K562 (cell line): ENCODE results near the gene TXNRD3. TPM values are rescaled to one million over a fixed set of nuclear protein-coding genes. Genes with fewer than 3 reads are reported as not detected.

Experiments
- ATAC-seq: fragments of 200-7000 bp; cut with Tn5 transposase; 3 replicates; pipeline ENCODE4 v1.9.1; 2020; ENCODE audit warnings: moderate library complexity
- BruUV-seq: library from RNA; stranded (reverse); fragments of 400-500 nt; replicated peaks from 2 replicates; lab custom pipeline; 2021; lab: Mats Ljungman, UMichigan
- CTCF ChIA-PET: fragments of 300-600 bp; formaldehyde crosslinking; extraction: SDS; loops from one replicate; lab custom pipeline; 2021; ENCODE audit warnings: low intra/inter-chr PET ratio; lab: Yijun Ruan, JAX
- POLR2A ChIA-PET: fragments of 300-600, 350-650 bp; sonication (Branson Sonifier 250); formaldehyde crosslinking; extraction: SDS; loops from one replicate; lab custom pipeline; 2021; ENCODE audit warnings: antibody characterized with exemption, inconsistent platforms; lab: Yijun Ruan, JAX
- DNase-seq, 4 experiments: peaks; one replicate each; pipeline versions ENCODE4 v3.0.0 to v3.0.0-alpha.2; 2011 to 2018; ENCODE audit warnings: low spot score in 3 of 4, mixed read lengths in 3 of 4; ENCODE audit errors: extremely low read depth in 1 of 4
- FAIRE-seq: peaks from 2 replicates; lab custom pipeline; 2011; peaks lifted over from hg19 to GRCh38; lab: Jason Lieb, UNC
- H2AFZ ChIP-seq: 2 replicates; pipeline ENCODE4 v1.6.0; 2011; ENCODE audit warnings: low read depth, low read length, control low read depth, inconsistent platforms
- H3K27ac ChIP-seq: fragments of 200-600 bp; 3 replicates; pipeline ENCODE4 v1.8.0; 2011; ENCODE audit warnings: low read depth, mild to moderate bottlenecking, control low read depth, inconsistent platforms, low read length, moderate library complexity, mixed read lengths; ENCODE audit errors: extremely low read depth
- H3K27me3 ChIP-seq, 2 experiments: fragments of 300-600 bp in 1 of 2; 2 replicates in 1 of 2; 3 replicates in 1 of 2; pipeline versions ENCODE4 v1.6.0 to v1.8.0; 2011; ENCODE audit warnings: inconsistent platforms in 2 of 2, low read length in 2 of 2, mild to moderate bottlenecking in 1 of 2, mixed read lengths in 1 of 2, moderate library complexity in 1 of 2; ENCODE audit not compliant: control insufficient read depth in 2 of 2, insufficient read depth in 2 of 2
- H3K36me3 ChIP-seq: fragments of 300-600 bp; 3 replicates; pipeline ENCODE4 v1.8.0; 2011; ENCODE audit warnings: mild to moderate bottlenecking, low read length, inconsistent platforms; ENCODE audit not compliant: control insufficient read depth, insufficient read depth
- H3K4me1 ChIP-seq, 2 experiments: fragments of 200-600 bp in 1 of 2; replicated peaks in 1 of 2; 2 replicates in 1 of 2; 3 replicates in 1 of 2; pipeline versions ENCODE4 v1.5.1 to v1.8.0; 2011; ENCODE audit warnings: inconsistent platforms in 2 of 2, low read length in 2 of 2, mild to moderate bottlenecking in 1 of 2, mixed read lengths in 1 of 2, moderate library complexity in 1 of 2; ENCODE audit not compliant: control insufficient read depth in 2 of 2, insufficient read depth in 2 of 2
- H3K4me2 ChIP-seq: 2 replicates; pipeline ENCODE4 v1.6.1; 2011; ENCODE audit warnings: low read length, control low read depth, inconsistent platforms, mixed read lengths; ENCODE audit not compliant: insufficient read depth
- H3K4me3 ChIP-seq: fragments of 200-600 bp; sonication (generic), shearing (Covaris generic); 2 replicates; pipeline ENCODE4 v1.5.1; 2016; ENCODE audit warnings: control low read depth, inconsistent platforms
- H3K79me2 ChIP-seq: fragments of 200-600 bp; 3 replicates; pipeline ENCODE4 v1.8.0; 2011; ENCODE audit warnings: low read length, inconsistent platforms; ENCODE audit not compliant: control insufficient read depth, insufficient read depth
- H3K9ac ChIP-seq, 2 experiments: 2 replicates each; pipeline versions ENCODE4 v1.6.0 to v1.6.1; 2011; ENCODE audit warnings: low read depth in 2 of 2, low read length in 2 of 2, control low read depth in 1 of 2, inconsistent platforms in 1 of 2, mild to moderate bottlenecking in 1 of 2, mixed read lengths in 1 of 2; ENCODE audit not compliant: insufficient read depth in 1 of 2
- H3K9me1 ChIP-seq: one replicate; pipeline ENCODE4 v1.6.0; 2011; ENCODE audit warnings: inconsistent platforms, mild to moderate bottlenecking, low read length, moderate library complexity; ENCODE audit not compliant: control insufficient read depth, insufficient read depth
- H3K9me3 ChIP-seq: replicated peaks from 2 replicates; pipeline ENCODE4 v1.5.1; 2011; ENCODE audit warnings: low read depth, low read length, inconsistent platforms; ENCODE audit not compliant: control insufficient read depth, insufficient read depth
- H4K20me1 ChIP-seq: replicated peaks from 2 replicates; pipeline ENCODE4 v1.6.1; 2011; ENCODE audit warnings: low read length, inconsistent platforms, mixed read lengths; ENCODE audit not compliant: control insufficient read depth, insufficient read depth
- ATF3 ChIP-seq, 2 experiments: fragments of 450-650 bp in 1 of 2; sonication (generic) in 1 of 2; formaldehyde crosslinking in 1 of 2; IDR thresholded peaks in 1 of 2; conservative IDR thresholded peaks in 1 of 2; 2 replicates each; pipeline versions ENCODE4 v1.6.1 to v1.8.1; 2016 to 2023; ENCODE audit warnings: mild to moderate bottlenecking in 2 of 2, moderate library complexity in 2 of 2, inconsistent platforms in 1 of 2, missing genetic modification reagents in 1 of 2
- GTF2B ChIP-seq: IDR thresholded peaks from 2 replicates; pipeline ENCODE4 v1.6.1; 2011; ENCODE audit not compliant: insufficient read length; ENCODE audit errors: extremely low read depth
- MAFK ChIP-seq: IDR thresholded peaks from 2 replicates; pipeline ENCODE4 v1.6.1; 2011; ENCODE audit warnings: low read length, improper control_type of control experiment
- NCOA6 ChIP-seq: fragments of 450-650 bp; IDR thresholded peaks from 2 replicates; pipeline ENCODE4 v1.6.1; 2017; ENCODE audit warnings: mild to moderate bottlenecking
- NONO ChIP-seq, 2 experiments: fragments of 200-400 bp in 1 of 2; fragments of 450-650 bp in 1 of 2; formaldehyde crosslinking in 1 of 2; IDR thresholded peaks; 2 replicates each; pipeline ENCODE4 v1.6.1; 2017; ENCODE audit warnings: low read depth in 2 of 2, mild to moderate bottlenecking in 2 of 2, moderate library complexity in 2 of 2, low read length in 1 of 2
- SMAD4 ChIP-seq: fragments of 250-450 bp; sonication (Bioruptor Pico); conservative IDR thresholded peaks from 2 replicates; pipeline ENCODE4 v1.8.0; 2021; ENCODE audit warnings: inconsistent platforms, mild to moderate bottlenecking, moderate library complexity
- SP1 ChIP-seq: sonication (generic); formaldehyde crosslinking; IDR thresholded peaks from 2 replicates; pipeline ENCODE4 v1.8.1; 2022; ENCODE audit warnings: mild to moderate bottlenecking, missing genetic modification reagents
- XRCC3 ChIP-seq: fragments of 450-650 bp; IDR thresholded peaks from 2 replicates; pipeline ENCODE4 v1.6.1; 2017; ENCODE audit warnings: mild to moderate bottlenecking, moderate library complexity
- ZNF699 ChIP-seq: fragments of 250-450 bp; sonication (Bioruptor Pico); IDR thresholded peaks from 2 replicates; pipeline ENCODE4 v1.8.0; 2021; ENCODE audit warnings: mild to moderate bottlenecking, moderate library complexity; ENCODE audit not compliant: insufficient replicate concordance
- WGBS: fragments of 100-300 bp; shearing (Covaris generic); methylation state at CpG from one replicate; pipeline ENCODE4 v1.1.6; 2016; ENCODE audit warnings: low coverage, mixed read lengths; ENCODE audit not compliant: insufficient coverage; ENCODE audit errors: missing lambda C conversion rate; 5-methylcytosine and 5-hydroxymethylcytosine counted together
- in situ Hi-C: fragments of 300-500 bp; cut with MboI; formaldehyde crosslinking; loops from 4 replicates; pipeline ENCODE4 v1.15.0; 2018; ENCODE audit warnings: inconsistent platforms, mixed read lengths
- intact Hi-C: fragments of 100-400 bp; cut with micrococcal nuclease; formaldehyde crosslinking; loops from 2 replicates; pipeline ENCODE4 v1.14.2; 2022
- polyA plus RNA-seq, 8 experiments: library from polyadenylated mRNA; depleted of rRNA in 4 of 8; stranded (reverse) in 5 of 8; unstranded in 3 of 8; fragments of >200 nt; fragmentation: Nextera tagmentation in 2 of 8; fragmentation: Illumina TruSeq in 1 of 8; extraction: Ambion mirVana in 2 of 8; extraction: Trizol in 1 of 8; gene quantifications; 2 replicates each; pipeline versions ENCODE4 v1.2.1 to v1.2.3, GENCODE V29; 2011 to 2014; ENCODE audit warnings: inconsistent platforms in 1 of 8, missing spikeins in 1 of 8
- total RNA-seq, 7 experiments: library from RNA; depleted of rRNA in 6 of 7; stranded (reverse); fragments of >200 nt in 6 of 7; fragmentation: Illumina TruSeq in 2 of 7; extraction: Trizol in 2 of 7; gene quantifications; 2 replicates each; pipeline versions ENCODE4 v1.2.1 to v1.2.3, GENCODE V29; 2011 to 2021; ENCODE audit warnings: low replicate concordance in 1 of 7

Gene TXNRD3
- total and polyA plus RNA-seq, 9 of the 15 experiments (the other 6 are each of a cell fraction or from before 2014, with no cell fraction given), result 0.96 to 2.3 (median 1.7) TPM

- DNase-seq, result no peak
- Histone ChIP-seq H2AFZ (no peak overlapping the region), H3K4me1 (peaks cover 0 to 10% of the 10 kb centered on the region in 2 experiments; a peak in 2 of 5 replicates), H3K4me3 (no peak overlapping the region), H3K27me3 (peaks cover 0 to 23% of the 10 kb centered on the region in 2 experiments; a peak in 2 of 5 replicates), H3K36me3 (no peaks in the 10 kb centered on the region), H3K9me1 (no peaks in the 10 kb centered on the region), H3K9me3 (no peaks in the 10 kb centered on the region), H4K20me1 (no peaks in the 10 kb centered on the region), H3K4me2 (no peak overlapping the region), H3K27ac (no peak overlapping the region), H3K9ac (no peak overlapping the region), H3K79me2 (no peaks in the 10 kb centered on the region)
- FAIRE-seq, result no peak
- intact Hi-C loops, result loop anchor here (10.0 kb wide), 1 partner anchor 304 kb away; the partner anchor contains the start of gene PLXNA1
- no TSS peak for BruUV-seq
- no peak for TF ChIP-seq SP1 (CRISPR knock-in tag)
- no peak for TF ChIP-seq ZNF699
- no peak for TF ChIP-seq NCOA6
- TF ChIP-seq ATF3 (IDR thresholded peaks at IDR 0.05), result no peak
- TF ChIP-seq ATF3 (CRISPR knock-in tag; conservative IDR thresholded peaks at IDR 0.05), result no peak
- TF ChIP-seq NONO (IDR thresholded peaks at IDR 0.05; ENCODE audit: low read depth in 2 of 2, low read length in 1 of 2), result no peak
- TF ChIP-seq XRCC3, result no peak
- TF ChIP-seq GTF2B, result no peak
- TF ChIP-seq MAFK, result no peak
- TF ChIP-seq SMAD4 (CRISPR knock-in tag), result no peak
- in situ Hi-C loops, result no loop called here
- WGBS, result 4% methylated on average over 4 of the region's 4 CpGs
- ATAC-seq, result no peak
- POLR2A ChIA-PET, result interaction anchor here (0.7 kb wide), 1 partner anchor 130 kb away, joined by 3 read pairs; no protein-coding TSS in a partner anchor
- CTCF ChIA-PET, result no interaction called here
Observed at GRCh38 chr3:126680667-126681055, 25.7 kb upstream of the TXNRD3 start.
